ENCODE results near the gene TSPAN14. TPM values are rescaled to one million over a fixed set of nuclear protein-coding genes. Genes with fewer than 3 reads are reported as not detected.

Gene TSPAN14
- total RNA-seq, 1 donor = 23.9 TPM

DNA sequence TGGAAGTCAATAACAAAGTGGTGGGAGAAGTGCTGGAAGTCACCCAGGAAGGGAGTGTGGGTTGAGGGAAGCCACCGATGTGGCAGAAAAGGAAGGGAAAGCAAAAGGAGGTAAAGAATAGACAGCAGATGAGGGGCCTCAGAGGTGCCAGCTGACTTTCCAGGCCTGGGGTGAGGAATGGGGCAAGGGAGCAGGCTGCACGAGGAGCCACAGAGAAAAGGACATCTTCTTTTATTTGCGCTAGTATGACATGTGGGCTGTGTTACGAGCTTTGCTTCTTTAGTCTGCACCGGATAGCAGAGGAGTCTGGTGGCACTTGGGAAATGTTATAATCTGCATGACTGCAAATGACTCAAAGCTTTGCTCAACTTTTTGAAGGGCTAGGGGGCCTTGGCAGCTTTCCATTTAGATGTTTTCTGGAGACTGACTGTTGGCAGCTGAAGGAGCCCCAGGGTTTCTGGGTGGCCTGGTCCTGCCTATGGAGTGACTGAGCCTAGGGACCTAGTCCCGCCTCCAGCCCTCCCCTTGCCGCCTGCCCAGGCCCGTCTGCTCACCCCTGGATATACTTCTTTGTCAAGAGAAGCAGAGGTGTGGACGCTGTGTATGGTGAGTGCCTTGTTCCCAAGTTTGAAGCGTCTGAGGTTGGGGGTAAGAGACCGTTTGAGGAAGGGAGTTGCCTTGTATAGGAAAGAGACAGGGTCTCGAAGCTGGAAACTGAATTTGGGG is 40.7 kb upstream of the TSPAN14 start:
- peaks cover 18% of the 10 kb centered on the region for H3K27me3 ChIP-seq (ENCODE audit: insufficient read depth, low read length)
- H2AFZ ChIP-seq (ENCODE audit: low read length) = no peak overlapping the region
- H3K27ac ChIP-seq (ENCODE audit: low read depth, low read length) = no peak overlapping the region
- no peak overlapping the region for H3K4me2 ChIP-seq (ENCODE audit: insufficient read depth, low read length)
- no peak for TF ChIP-seq CTCF (IDR thresholded peaks at IDR 0.05; ENCODE audit: extremely low read depth, low read depth, low read length)
- no peaks in the 10 kb centered on the region for H3K79me2 ChIP-seq (ENCODE audit: insufficient read depth, low read length)
- H4K20me1 ChIP-seq (ENCODE audit: insufficient read depth, low read length) = no peaks in the 10 kb centered on the region
- no peak for DNase-seq (ENCODE audit: insufficient read length, low spot score, missing footprints)
- no peaks in the 10 kb centered on the region for H3K9me3 ChIP-seq (ENCODE audit: low read depth, low read length)
- H3K4me3 ChIP-seq (ENCODE audit: insufficient read depth, low read length) = no peak overlapping the region
- no peaks in the 10 kb centered on the region for H3K4me1 ChIP-seq (ENCODE audit: insufficient read depth, low read length)
- no peaks in the 10 kb centered on the region for H3K36me3 ChIP-seq (ENCODE audit: insufficient read depth, low read length)

- Histone ChIP-seq H3K36me3 (ENCODE audit: insufficient read depth, low read length) (no peaks in the 10 kb centered on the region), H3K27ac (ENCODE audit: low read depth, low read length) (no peak overlapping the region), H3K4me3 (ENCODE audit: insufficient read depth, low read length) (no peak overlapping the region), H2AFZ (ENCODE audit: low read length) (no peak overlapping the region), H3K4me1 (ENCODE audit: insufficient read depth, low read length) (no peaks in the 10 kb centered on the region), H3K9me3 (ENCODE audit: low read depth, low read length) (no peaks in the 10 kb centered on the region), H3K4me2 (ENCODE audit: insufficient read depth, low read length) (no peak overlapping the region), H4K20me1 (ENCODE audit: insufficient read depth, low read length) (no peaks in the 10 kb centered on the region), H3K79me2 (ENCODE audit: insufficient read depth, low read length) (no peaks in the 10 kb centered on the region), H3K27me3 (ENCODE audit: insufficient read depth, low read length) (peaks cover 9% of the 10 kb centered on the region)
- TF ChIP-seq CTCF (IDR thresholded peaks at IDR 0.05; ENCODE audit: extremely low read depth, low read depth, low read length) = no peak
- no peak for DNase-seq (ENCODE audit: insufficient read length, low spot score, missing footprints)
Observed at GRCh38 chr10:80414142-80414895, 39.8 kb upstream of the TSPAN14 start.

DNA sequence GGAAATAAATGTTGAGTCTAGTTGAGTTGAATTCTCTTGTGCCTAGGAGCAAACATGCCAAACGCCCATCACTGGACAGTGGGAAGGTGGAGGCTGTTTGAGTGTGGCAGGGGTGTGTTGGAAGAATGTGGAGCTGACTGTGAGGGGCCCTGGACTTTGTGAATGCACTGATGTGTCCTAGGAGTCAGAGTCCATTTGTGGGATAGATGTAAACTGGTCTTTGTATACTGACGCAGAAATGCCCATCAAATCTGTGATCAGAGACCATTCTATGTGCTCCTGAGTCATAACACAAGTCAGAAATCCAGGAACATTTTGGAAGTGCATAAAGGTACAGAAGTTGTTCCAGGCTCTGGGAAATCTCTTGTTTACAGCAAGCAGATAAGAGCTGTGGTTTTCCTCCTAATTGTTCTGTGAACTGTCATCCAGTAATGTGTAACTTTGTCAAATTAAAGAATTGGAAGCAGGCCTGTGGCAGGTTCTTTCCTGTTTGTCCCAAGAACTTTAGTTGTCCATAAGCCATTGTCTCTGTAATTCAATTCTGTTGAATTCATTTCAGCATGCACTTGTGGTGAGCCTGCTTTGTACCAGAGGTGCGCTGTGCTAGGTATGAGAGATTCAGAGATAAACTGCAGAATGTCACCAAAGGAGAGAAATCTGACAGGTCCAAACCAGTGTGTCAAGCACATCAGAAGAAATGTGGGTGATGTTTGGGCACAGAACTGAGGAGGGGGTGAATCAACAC is 38.2 kb upstream of the TSPAN14 start:
- H3K79me2 ChIP-seq (ENCODE audit: insufficient read depth, low read length) = no peaks in the 10 kb centered on the region
- no peaks in the 10 kb centered on the region for H3K4me1 ChIP-seq (ENCODE audit: insufficient read depth, low read length)
- no peak for DNase-seq (ENCODE audit: insufficient read length, low spot score, missing footprints)
- no peaks in the 10 kb centered on the region for H3K9me3 ChIP-seq (ENCODE audit: low read depth, low read length)
- no peaks in the 10 kb centered on the region for H3K27me3 ChIP-seq (ENCODE audit: insufficient read depth, low read length)
- TF ChIP-seq CTCF (IDR thresholded peaks at IDR 0.05; ENCODE audit: extremely low read depth, low read depth, low read length) = no peak
- H4K20me1 ChIP-seq (ENCODE audit: insufficient read depth, low read length) = no peaks in the 10 kb centered on the region
- no peak overlapping the region for H3K27ac ChIP-seq (ENCODE audit: low read depth, low read length)
- no peak overlapping the region for H2AFZ ChIP-seq (ENCODE audit: low read length)
- H3K4me3 ChIP-seq (ENCODE audit: insufficient read depth, low read length) = no peak overlapping the region
- no peak overlapping the region for H3K4me2 ChIP-seq (ENCODE audit: insufficient read depth, low read length)
- no peaks in the 10 kb centered on the region for H3K36me3 ChIP-seq (ENCODE audit: insufficient read depth, low read length)

Measured in osteoblast (primary cell).